HEK293 (cell line): Measurements from ENCODE around the gene GPR146.

Experiments used
- CTCF ChIA-PET: fragments of 350-600 bp; formaldehyde crosslinking; extraction: SDS; loops from one replicate; lab custom pipeline; 2021; ENCODE audit warnings: antibody characterized with exemption; lab: Yijun Ruan, JAX
- POLR2A ChIA-PET: fragments of 300-600 bp; formaldehyde crosslinking; extraction: SDS; loops from one replicate; lab custom pipeline; 2020; ENCODE audit warnings: antibody characterized with exemption, inconsistent platforms; lab: Yijun Ruan, JAX
- H3K27ac ChIP-seq: fragments of 200-500 bp; sonication (Bioruptor generic); 2 replicates; pipeline ENCODE4 v1.5.1; 2014; ENCODE audit warnings: low read depth, low read length, control low read depth, inconsistent platforms; ENCODE audit errors: extremely low read depth
- H3K36me3 ChIP-seq, 2 experiments: fragments of 200-500 bp in 1 of 2; sonication (Bioruptor generic) in 1 of 2; 1 replicate in 1 of 2; 2 replicates in 1 of 2; pipeline ENCODE4 v1.5.1; 2014 to 2017; ENCODE audit warnings: inconsistent platforms in 2 of 2, low read length in 2 of 2; ENCODE audit not compliant: control insufficient read depth in 2 of 2, insufficient read depth in 1 of 2
- H3K4me1 ChIP-seq: fragments of 200-500 bp; sonication (Bioruptor generic); 2 replicates; pipeline ENCODE4 v1.5.1; 2014; ENCODE audit warnings: mild to moderate bottlenecking, low read length, inconsistent platforms; ENCODE audit not compliant: control insufficient read depth, insufficient read depth
- H3K4me3 ChIP-seq: 2 replicates; pipeline ENCODE4 v1.5.1; 2011; ENCODE audit warnings: low read depth, mild to moderate bottlenecking, control low read depth, low read length, moderate library complexity
- H3K9me3 ChIP-seq: fragments of 200-500 bp; sonication (Bioruptor generic); 2 replicates; pipeline ENCODE4 v1.5.1; 2014; ENCODE audit warnings: low read depth, low read length, inconsistent platforms; ENCODE audit not compliant: control insufficient read depth, insufficient read depth
- BCL11A ChIP-seq: fragments of 450-650 bp; formaldehyde crosslinking; IDR thresholded peaks from 2 replicates; pipeline ENCODE4 v1.5.1; 2016; ENCODE audit warnings: low read depth, missing biosample characterization, missing genetic modification characterization
- GLI2 ChIP-seq: fragments of 450-650 bp; formaldehyde crosslinking; IDR thresholded peaks from 2 replicates; pipeline ENCODE4; 2017; ENCODE audit warnings: missing biosample characterization, missing genetic modification characterization, low read depth, borderline replicate concordance
- GLIS1 ChIP-seq: fragments of 450-650 bp; formaldehyde crosslinking; IDR thresholded peaks from 2 replicates; pipeline ENCODE4 v1.5.1; 2016; ENCODE audit warnings: missing biosample characterization, missing genetic modification characterization
- GLIS2 ChIP-seq: fragments of 450-650 bp; formaldehyde crosslinking; IDR thresholded peaks from 2 replicates; pipeline ENCODE4 v1.5.1; 2016; ENCODE audit warnings: missing biosample characterization, missing genetic modification characterization
- PATZ1 ChIP-seq: fragments of 450-650 bp; formaldehyde crosslinking; IDR thresholded peaks from 2 replicates; pipeline ENCODE4 v1.5.1; 2016; ENCODE audit warnings: missing biosample characterization, missing genetic modification characterization
- SETDB1 ChIP-seq: IDR thresholded peaks from one replicate; pipeline ENCODE4 v1.6.1; 2017; ENCODE audit warnings: mild to moderate bottlenecking, low read length, moderate library complexity, mixed read lengths; ENCODE audit not compliant: insufficient read length
- SP3 ChIP-seq: fragments of 450-650 bp; formaldehyde crosslinking; IDR thresholded peaks from 2 replicates; pipeline ENCODE4 v1.5.1; 2016; ENCODE audit warnings: missing biosample characterization, missing genetic modification characterization
- SP7 ChIP-seq: fragments of 450-650 bp; formaldehyde crosslinking; IDR thresholded peaks from 2 replicates; pipeline ENCODE4 v1.5.1; 2016; ENCODE audit warnings: missing biosample characterization, missing genetic modification characterization
- WT1 ChIP-seq: fragments of 450-650 bp; formaldehyde crosslinking; IDR thresholded peaks from 2 replicates; pipeline ENCODE4 v1.5.1; 2016; ENCODE audit warnings: missing biosample characterization, missing genetic modification characterization
- ZBTB1 ChIP-seq: fragments of 450-650 bp; formaldehyde crosslinking; IDR thresholded peaks from 2 replicates; pipeline ENCODE4 v1.5.1; 2016; ENCODE audit warnings: missing biosample characterization, missing genetic modification characterization
- ZBTB10 ChIP-seq: fragments of 450-650 bp; formaldehyde crosslinking; IDR thresholded peaks from 2 replicates; pipeline ENCODE4 v1.5.1; 2016; ENCODE audit warnings: missing biosample characterization, missing genetic modification characterization
- ZBTB17 ChIP-seq: fragments of 450-650 bp; formaldehyde crosslinking; IDR thresholded peaks from 2 replicates; pipeline ENCODE4 v1.5.1; 2016; ENCODE audit warnings: missing biosample characterization, missing genetic modification characterization
- ZBTB20 ChIP-seq: fragments of 450-650 bp; formaldehyde crosslinking; IDR thresholded peaks from 2 replicates; pipeline ENCODE4 v1.5.1; 2016; ENCODE audit warnings: missing biosample characterization, missing genetic modification characterization
- ZNF121 ChIP-seq: fragments of 450-650 bp; formaldehyde crosslinking; IDR thresholded peaks from 2 replicates; pipeline ENCODE4 v1.5.1; 2016; ENCODE audit warnings: missing biosample characterization, missing genetic modification characterization
- ZNF169 ChIP-seq: fragments of 450-650 bp; formaldehyde crosslinking; IDR thresholded peaks from 2 replicates; pipeline ENCODE4 v1.5.1; 2016; ENCODE audit warnings: missing biosample characterization, missing genetic modification characterization
- ZNF335 ChIP-seq: fragments of 450-650 bp; formaldehyde crosslinking; conservative IDR thresholded peaks from 2 replicates; pipeline ENCODE4 v1.5.1; 2016; ENCODE audit warnings: missing biosample characterization, missing genetic modification characterization
- ZNF341 ChIP-seq: fragments of 450-650 bp; formaldehyde crosslinking; IDR thresholded peaks from 2 replicates; pipeline ENCODE4; 2016; ENCODE audit warnings: low read depth, missing biosample characterization, missing genetic modification characterization
- ZNF544 ChIP-seq: fragments of 450-650 bp; formaldehyde crosslinking; IDR thresholded peaks from 2 replicates; pipeline ENCODE4 v1.5.0; 2017; ENCODE audit warnings: missing biosample characterization, missing genetic modification characterization
- ZNF600 ChIP-seq: fragments of 450-650 bp; formaldehyde crosslinking; IDR thresholded peaks from 2 replicates; pipeline ENCODE4 v1.5.1; 2016; ENCODE audit warnings: missing biosample characterization, missing genetic modification characterization
- ZNF658 ChIP-seq: fragments of 450-650 bp; formaldehyde crosslinking; IDR thresholded peaks from 2 replicates; pipeline ENCODE4; 2016; ENCODE audit warnings: missing biosample characterization, missing genetic modification characterization
- ZNF660 ChIP-seq: fragments of 450-650 bp; IDR thresholded peaks from 2 replicates; pipeline ENCODE4 v1.5.1; 2018; ENCODE audit warnings: missing biosample characterization, mild to moderate bottlenecking, missing genetic modification characterization
- TF ChIP-seq, protein P1 (sequence below): sonication (generic); formaldehyde crosslinking; IDR thresholded peaks from 2 replicates; pipeline ENCODE4 v1.8.1; 2022; ENCODE audit warnings: mild to moderate bottlenecking, moderate library complexity, missing genetic modification reagents
- TF ChIP-seq, protein P2 (sequence below): fragments of 450-650 bp; formaldehyde crosslinking; IDR thresholded peaks from 2 replicates; pipeline ENCODE4 v1.5.1; 2016; ENCODE audit warnings: missing biosample characterization, missing genetic modification characterization

GPR146 gene

DNA sequence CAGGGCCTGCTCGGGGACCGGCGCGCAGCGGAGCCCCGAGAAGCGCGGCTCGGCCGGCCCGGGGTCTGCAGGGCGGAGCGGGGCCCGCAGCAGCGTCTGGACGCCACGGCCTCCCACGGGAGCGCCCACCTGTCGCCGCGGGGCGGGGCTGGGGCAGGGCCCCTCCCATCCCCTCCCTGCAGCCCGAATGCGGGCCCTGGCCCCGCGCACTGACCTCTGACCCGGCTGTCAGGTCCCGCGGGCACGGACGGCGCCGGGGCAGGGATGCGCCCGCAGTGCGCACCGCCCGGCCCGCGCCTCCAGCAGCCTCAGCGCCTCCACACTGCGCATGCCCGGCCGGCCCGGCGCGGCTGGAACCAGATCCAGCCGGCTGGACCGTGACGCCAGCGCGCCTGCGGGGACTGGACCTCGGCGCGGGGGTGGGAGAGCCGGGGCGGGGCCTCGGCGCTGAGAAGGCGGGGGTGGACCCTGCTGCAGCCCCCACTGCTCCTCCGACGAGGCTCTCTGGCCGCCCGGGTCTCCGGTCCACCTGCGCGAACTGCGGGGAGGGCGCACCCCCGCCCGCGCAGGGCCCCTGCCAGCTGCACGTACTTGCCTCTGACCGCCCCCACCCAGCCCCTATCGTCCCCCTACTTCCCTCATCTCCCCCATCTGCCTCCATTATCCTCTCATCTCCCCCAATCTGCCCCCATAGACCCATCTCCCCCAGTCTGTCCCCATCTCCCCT, 16.1 kb upstream of the GPR146 start (continued):
- TF ChIP-seq ZNF169 (tag by site-specific recombination): no peak
- no peak for TF ChIP-seq SETDB1
- TF ChIP-seq ZNF660 (tag by site-specific recombination): no peak
- TF ChIP-seq, protein P1, sequence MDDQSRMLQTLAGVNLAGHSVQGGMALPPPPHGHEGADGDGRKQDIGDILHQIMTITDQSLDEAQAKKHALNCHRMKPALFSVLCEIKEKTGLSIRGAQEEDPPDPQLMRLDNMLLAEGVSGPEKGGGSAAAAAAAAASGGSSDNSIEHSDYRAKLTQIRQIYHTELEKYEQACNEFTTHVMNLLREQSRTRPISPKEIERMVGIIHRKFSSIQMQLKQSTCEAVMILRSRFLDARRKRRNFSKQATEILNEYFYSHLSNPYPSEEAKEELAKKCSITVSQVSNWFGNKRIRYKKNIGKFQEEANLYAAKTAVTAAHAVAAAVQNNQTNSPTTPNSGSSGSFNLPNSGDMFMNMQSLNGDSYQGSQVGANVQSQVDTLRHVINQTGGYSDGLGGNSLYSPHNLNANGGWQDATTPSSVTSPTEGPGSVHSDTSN (CRISPR knock-in tag): no peak

DNA sequence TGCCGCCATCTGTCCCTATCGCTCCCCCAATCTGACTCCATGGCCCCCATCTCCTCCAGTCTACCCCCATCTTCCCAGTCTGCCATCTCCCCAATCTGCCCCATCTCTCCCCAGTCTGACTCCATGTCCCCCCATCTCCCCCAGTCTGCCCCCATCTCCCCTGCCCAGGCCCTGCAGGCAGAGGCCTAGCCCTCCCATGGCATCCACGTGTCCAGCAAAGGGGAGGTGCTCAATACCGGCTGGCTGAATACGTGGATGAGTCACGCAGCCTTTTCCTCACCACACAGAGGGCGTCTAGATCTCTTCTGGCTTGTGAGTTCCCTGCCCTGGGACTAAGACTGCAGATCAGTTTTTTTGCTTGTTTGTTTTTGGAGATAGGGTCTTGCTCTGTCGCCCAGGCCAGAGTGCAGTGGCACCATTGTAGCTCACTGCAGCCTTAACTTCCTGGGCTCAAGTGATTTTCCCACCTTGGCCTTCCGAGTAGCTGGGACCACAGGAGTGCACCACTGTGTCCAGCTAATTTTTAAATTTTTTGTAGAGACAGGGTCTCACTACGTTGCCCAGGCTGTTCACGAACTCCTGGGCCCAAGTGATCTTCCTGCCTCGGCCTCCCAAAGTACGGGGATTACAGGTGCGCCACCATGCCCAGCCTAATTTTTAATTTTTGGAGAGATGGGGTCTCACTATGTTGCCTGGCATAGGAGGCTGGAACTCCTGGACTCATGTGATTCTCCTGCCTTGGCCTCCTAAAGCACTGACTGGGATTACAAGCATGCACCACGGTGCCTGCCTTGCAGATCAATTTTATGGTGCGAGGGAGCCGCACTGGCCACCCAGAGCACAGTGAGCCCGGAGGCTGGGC, 15.3 kb upstream of the GPR146 start:
- Histone ChIP-seq H3K4me3 (peak overlapping the region; percentile 67), H3K36me3 (peaks cover 0 to 18% of the 10 kb centered on the region in 2 experiments; a peak in 1 of 3 replicates), H3K27ac (peak overlapping the region; percentile 76; the same call in 1 of the 2 replicates), H3K9me3 (no peaks in the 10 kb centered on the region), H3K4me1 (peaks cover 10% of the 10 kb centered on the region; the same call in 1 of the 2 replicates)
- ChIA-PET CTCF (interaction anchor here (1.4 kb wide), 1 partner anchor 36 kb away, joined by 4 read pairs; no protein-coding TSS in a partner anchor), POLR2A (no interaction called here)
- peak; percentile 90 for TF ChIP-seq ZNF335
- no peak for TF ChIP-seq GLI2 (tag by site-specific recombination)
- peak; percentile 61; the same call in 1 of the 2 replicates for TF ChIP-seq BCL11A (tag by site-specific recombination)
- peak; percentile 98 for TF ChIP-seq PATZ1 (tag by site-specific recombination)
- TF ChIP-seq SP3 (tag by site-specific recombination): 0 out of 2 replicates have a peak, but pooled peaks have one; percentile 25
- 0 out of 2 replicates have a peak, but pooled peaks have one; percentile 22 for TF ChIP-seq ZNF600 (tag by site-specific recombination)
- TF ChIP-seq GLIS1 (tag by site-specific recombination): peak; percentile 51
- TF ChIP-seq ZNF544 (tag by site-specific recombination): no peak
- peak; percentile 48; the same call in 1 of the 2 replicates for TF ChIP-seq ZBTB20
- TF ChIP-seq ZBTB1 (tag by site-specific recombination): no peak
- TF ChIP-seq ZBTB10 (tag by site-specific recombination): peak; percentile 90
- TF ChIP-seq ZNF121: peak; percentile 99
- TF ChIP-seq GLIS2: peak; percentile 77
- peak; percentile 65 for TF ChIP-seq ZBTB17 (tag by site-specific recombination)
- TF ChIP-seq, protein P2, sequence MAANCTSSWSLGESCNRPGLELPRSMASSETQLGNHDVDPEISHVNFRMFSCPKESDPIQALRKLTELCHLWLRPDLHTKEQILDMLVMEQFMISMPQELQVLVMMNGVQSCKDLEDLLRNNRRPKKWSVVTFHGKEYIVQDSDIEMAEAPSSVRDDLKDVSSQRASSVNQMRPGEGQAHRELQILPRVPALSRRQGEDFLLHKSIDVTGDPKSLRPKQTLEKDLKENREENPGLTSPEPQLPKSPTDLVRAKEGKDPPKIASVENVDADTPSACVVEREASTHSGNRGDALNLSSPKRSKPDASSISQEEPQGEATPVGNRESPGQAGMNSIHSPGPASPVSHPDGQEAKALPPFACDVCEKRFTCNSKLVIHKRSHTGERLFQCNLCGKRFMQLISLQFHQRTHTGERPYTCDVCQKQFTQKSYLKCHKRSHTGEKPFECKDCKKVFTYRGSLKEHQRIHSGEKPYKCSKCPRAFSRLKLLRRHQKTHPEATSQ (tag by site-specific recombination): no peak
- TF ChIP-seq WT1: 0 out of 2 replicates have a peak, but pooled peaks have one; percentile 33
- TF ChIP-seq SP7 (tag by site-specific recombination): 0 out of 2 replicates have a peak, but pooled peaks have one; percentile 45
- TF ChIP-seq ZNF658 (tag by site-specific recombination): no peak
- 0 out of 2 replicates have a peak, but pooled peaks have one; percentile 18 for TF ChIP-seq ZNF341 (tag by site-specific recombination)
